ENCODE measurements around the gene LINS1.
A peak's percentile ranks its signal among the peaks of the same experiment; 100 is the strongest.

The LINS1 gene

DNA sequence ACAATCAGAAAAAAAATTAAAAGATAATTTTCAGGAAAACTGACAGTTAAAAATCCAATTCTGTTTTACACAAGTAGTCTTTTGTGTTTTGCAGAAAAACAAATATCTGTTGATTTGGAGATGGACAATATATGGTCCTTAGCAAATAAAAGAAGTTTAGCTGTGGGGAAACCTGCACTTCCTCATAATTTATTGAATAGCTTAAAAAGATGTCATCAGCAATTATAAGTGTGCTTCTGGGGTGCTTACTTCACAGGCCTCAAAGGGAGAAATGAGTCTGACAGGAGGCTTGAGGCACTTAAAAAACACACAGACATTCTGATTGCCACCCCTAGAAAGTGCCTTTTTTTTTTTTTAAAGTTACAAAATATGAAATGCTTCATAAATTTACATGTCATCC is 41.7 kb downstream of the LINS1 start:
- DNase-seq = no peak
- Histone ChIP-seq H3K36me3 (peaks cover 0 to 10% (median 0%) of the 10 kb centered on the region in 3 donors), H3K4me3 (no peak overlapping the region), H3K4me1 (no peaks in the 10 kb centered on the region), H3K27ac (no peak overlapping the region), H3K27me3 (no peaks in the 10 kb centered on the region), H3K9me3 (no peaks in the 10 kb centered on the region)
- TF ChIP-seq, protein P1, sequence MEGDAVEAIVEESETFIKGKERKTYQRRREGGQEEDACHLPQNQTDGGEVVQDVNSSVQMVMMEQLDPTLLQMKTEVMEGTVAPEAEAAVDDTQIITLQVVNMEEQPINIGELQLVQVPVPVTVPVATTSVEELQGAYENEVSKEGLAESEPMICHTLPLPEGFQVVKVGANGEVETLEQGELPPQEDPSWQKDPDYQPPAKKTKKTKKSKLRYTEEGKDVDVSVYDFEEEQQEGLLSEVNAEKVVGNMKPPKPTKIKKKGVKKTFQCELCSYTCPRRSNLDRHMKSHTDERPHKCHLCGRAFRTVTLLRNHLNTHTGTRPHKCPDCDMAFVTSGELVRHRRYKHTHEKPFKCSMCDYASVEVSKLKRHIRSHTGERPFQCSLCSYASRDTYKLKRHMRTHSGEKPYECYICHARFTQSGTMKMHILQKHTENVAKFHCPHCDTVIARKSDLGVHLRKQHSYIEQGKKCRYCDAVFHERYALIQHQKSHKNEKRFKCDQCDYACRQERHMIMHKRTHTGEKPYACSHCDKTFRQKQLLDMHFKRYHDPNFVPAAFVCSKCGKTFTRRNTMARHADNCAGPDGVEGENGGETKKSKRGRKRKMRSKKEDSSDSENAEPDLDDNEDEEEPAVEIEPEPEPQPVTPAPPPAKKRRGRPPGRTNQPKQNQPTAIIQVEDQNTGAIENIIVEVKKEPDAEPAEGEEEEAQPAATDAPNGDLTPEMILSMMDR (IDR thresholded peaks at IDR 0.05) = no peak
- intact Hi-C loops (cut with DNase I; ENCODE audit: low total_unique reads) = no loop called here

DNA sequence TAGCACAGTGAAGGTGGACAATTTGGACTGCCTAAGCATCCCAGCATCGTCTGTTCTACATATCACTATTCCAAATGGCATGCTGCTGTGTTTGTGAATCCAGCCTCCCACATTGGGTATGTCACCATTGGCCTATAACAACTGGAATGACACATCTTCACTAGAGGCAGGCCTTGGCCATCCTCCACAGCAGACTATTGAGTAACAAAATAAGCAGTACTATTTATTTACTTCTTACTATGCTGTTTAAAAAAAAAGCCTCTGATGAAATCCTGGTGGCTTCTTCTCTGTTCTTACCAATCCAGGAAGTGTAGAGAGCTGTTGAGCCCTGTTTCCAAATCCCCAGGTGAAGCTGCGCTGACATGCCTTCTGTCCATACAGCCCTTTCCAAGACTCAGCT is 42.7 kb downstream of the LINS1 start:
- H3K27ac ChIP-seq = no peak overlapping the region

DNA sequence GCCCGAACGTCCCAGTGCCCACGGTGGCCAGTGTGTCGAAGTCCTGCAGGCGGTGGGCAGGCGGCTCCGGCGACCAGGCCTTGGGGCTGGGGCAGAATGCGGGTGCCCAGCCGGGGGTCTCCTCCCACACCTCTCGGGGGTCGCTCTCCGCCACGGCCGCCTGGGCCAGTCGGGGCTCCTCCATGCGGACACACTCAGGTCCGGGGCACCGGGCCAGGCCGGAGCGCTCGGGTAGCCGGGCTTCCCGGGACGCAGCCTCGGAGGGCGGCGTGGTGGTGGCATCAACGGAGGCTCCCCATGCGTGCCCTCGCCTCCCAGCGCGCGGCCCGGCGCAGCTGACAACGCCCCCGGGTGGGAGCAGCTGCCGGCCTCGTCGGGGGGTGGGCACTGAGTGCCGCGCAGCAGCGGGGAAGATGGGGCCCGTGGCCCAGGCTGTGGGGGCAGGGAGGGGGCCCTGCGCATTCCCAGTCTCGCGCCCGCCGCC is 43.2 kb downstream of the LINS1 start:
- no peak for DNase-seq
- TF ChIP-seq, protein P1 (IDR thresholded peaks at IDR 0.05) = no peak
- H3K36me3 ChIP-seq = peaks cover 0 to 15% (median 0%) of the 10 kb centered on the region in 3 donors
- intact Hi-C loops (cut with DNase I; ENCODE audit: low total_unique reads) = no loop called here
- H3K4me1 ChIP-seq = no peaks in the 10 kb centered on the region
- no peaks in the 10 kb centered on the region for H3K9me3 ChIP-seq
- H3K4me3 ChIP-seq = no peak overlapping the region
- H3K27me3 ChIP-seq = no peaks in the 10 kb centered on the region
- H3K27ac ChIP-seq = no peak overlapping the region

More for the DNA sequence above, 42.7 kb downstream of the LINS1 start:
- H3K4me3 ChIP-seq = no peak overlapping the region
- no peaks in the 10 kb centered on the region for H3K27me3 ChIP-seq
- H3K36me3 ChIP-seq = peaks cover 0 to 10% (median 0%) of the 10 kb centered on the region in 3 donors
- no peaks in the 10 kb centered on the region for H3K9me3 ChIP-seq
- TF ChIP-seq, protein P1 (IDR thresholded peaks at IDR 0.05) = no peak
- DNase-seq = peak in 1 of 2 donors; percentile 73
- no peaks in the 10 kb centered on the region for H3K4me1 ChIP-seq
- intact Hi-C loops (cut with DNase I; ENCODE audit: low total_unique reads) = no loop called here

DNA sequence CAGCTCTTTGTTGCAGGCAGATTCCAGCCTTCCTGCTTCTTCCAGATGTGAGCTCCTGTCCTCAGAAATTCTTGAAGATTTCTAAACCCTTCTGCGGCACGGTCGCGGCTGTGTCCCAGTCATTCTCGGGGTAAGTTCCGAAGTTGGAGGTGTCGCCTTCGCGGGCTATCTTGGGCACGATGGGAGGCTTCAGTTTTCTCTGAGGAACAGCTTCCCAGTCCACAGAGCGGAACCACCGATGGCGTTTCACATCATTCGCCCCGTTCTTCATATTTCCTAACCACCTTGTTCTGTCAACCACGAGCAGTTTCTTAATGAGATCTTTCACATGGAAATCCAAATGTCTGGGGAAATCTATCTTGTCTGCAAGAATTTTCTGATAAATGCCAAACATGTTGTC is 48.5 kb downstream of the LINS1 start:
- Histone ChIP-seq H3K9me3 (no peaks in the 10 kb centered on the region), H3K27me3 (no peaks in the 10 kb centered on the region), H3K27ac (no peak overlapping the region), H3K36me3 (peaks cover 0 to 5% (median 0%) of the 10 kb centered on the region in 3 donors), H3K4me1 (no peaks in the 10 kb centered on the region), H3K4me3 (no peak overlapping the region)
- no peak for DNase-seq
- TF ChIP-seq, protein P1 (IDR thresholded peaks at IDR 0.05) = no peak
- intact Hi-C loops (cut with DNase I; ENCODE audit: low total_unique reads) = no loop called here

DNA sequence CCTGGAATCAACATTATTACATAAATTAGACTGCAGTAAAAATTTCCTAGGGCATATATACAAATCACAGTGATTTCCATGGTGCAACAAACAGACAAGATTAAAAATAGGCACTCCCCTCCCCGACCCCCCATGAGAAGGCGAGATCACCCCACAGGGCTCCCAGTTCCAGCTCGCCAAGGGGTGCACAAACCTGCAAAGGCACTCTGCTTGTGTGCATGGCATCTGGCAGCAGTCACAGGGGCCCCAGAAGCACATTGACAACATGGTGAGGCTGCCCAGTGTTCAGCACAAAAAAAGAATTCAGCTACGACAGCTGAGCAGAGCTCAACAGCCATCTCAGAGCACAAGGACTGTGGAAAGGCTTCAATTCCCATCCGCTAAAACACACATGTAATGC is 54.0 kb downstream of the LINS1 start:
- H3K27ac ChIP-seq = no peak overlapping the region
- TF ChIP-seq, protein P1 (IDR thresholded peaks at IDR 0.05) = no peak
- peaks cover 0 to 15% of the 10 kb centered on the region in 2 donors for H3K27me3 ChIP-seq
- no peak overlapping the region for H3K4me3 ChIP-seq
- intact Hi-C loops (cut with DNase I; ENCODE audit: low total_unique reads) = no loop called here
- H3K4me1 ChIP-seq = no peaks in the 10 kb centered on the region
- H3K36me3 ChIP-seq = no peaks in the 10 kb centered on the region
- no peaks in the 10 kb centered on the region for H3K9me3 ChIP-seq
- no peak for DNase-seq

DNA sequence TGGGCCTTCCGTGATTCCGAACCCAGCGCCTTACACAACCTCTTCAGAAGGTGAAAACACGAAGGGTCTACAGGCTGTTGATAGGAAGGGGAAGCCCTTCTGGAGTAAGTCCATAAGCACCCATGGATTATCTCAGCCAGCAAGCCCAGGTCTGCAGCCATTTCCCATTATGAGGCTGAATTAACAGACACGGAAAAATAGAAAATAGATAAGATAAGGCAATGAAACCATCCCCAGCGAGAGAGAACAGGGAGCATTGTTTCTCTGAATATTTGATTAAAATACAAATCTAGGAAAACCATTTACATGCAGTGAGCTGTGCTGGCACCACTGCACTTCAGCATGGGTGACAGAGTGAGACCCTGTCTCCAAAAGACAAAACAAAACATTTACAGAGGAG is 57.0 kb downstream of the LINS1 start:
- H3K9me3 ChIP-seq = no peaks in the 10 kb centered on the region
- no peaks in the 10 kb centered on the region for H3K4me1 ChIP-seq
- intact Hi-C loops (cut with DNase I; ENCODE audit: low total_unique reads) = no loop called here
- H3K27me3 ChIP-seq = peaks cover 0 to 15% of the 10 kb centered on the region in 2 donors
- TF ChIP-seq, protein P1 (IDR thresholded peaks at IDR 0.05) = no peak
- H3K36me3 ChIP-seq = no peaks in the 10 kb centered on the region
- no peak overlapping the region for H3K27ac ChIP-seq
- H3K4me3 ChIP-seq = no peak overlapping the region
- no peak for DNase-seq
